PC-9 (cell line): ENCODE data around the gene CRTC2. TPM values are rescaled to one million over a fixed set of nuclear protein-coding genes. Genes with fewer than 3 reads are reported as not detected.

ENCODE experiments used
- BruUV-seq: library from RNA; stranded (reverse); fragments of 400-500 nt; replicated peaks from 2 replicates; lab custom pipeline; 2021; lab: Mats Ljungman, UMichigan
- CTCF ChIA-PET: fragments of 300-600 bp; sonication (Branson Sonifier 250); formaldehyde crosslinking; loops from one replicate; lab custom pipeline; 2022; ENCODE audit warnings: antibody characterized with exemption; lab: Charles Lee
- POLR2A ChIA-PET: fragments of 300-600 bp; sonication (Branson Sonifier 250); formaldehyde crosslinking; loops from one replicate; lab custom pipeline; 2022; ENCODE audit warnings: antibody characterized with exemption; ENCODE audit not compliant: unreplicated experiment; lab: Charles Lee
- DNase-seq, 2 experiments: peaks; one replicate each; pipeline versions ENCODE4 v3.0.0 to v3.0.0-alpha.2; 2015 to 2022; ENCODE audit warnings: mixed read lengths in 1 of 2
- H2AFZ ChIP-seq: fragments of 200-600 bp; sonication (generic); 2 replicates; pipeline ENCODE4 v1.8.1; 2017; ENCODE audit warnings: antibody characterized with exemption
- H3F3A ChIP-seq: fragments of 200-600 bp; sonication (generic); 2 replicates; pipeline ENCODE4 v1.8.1; 2017; ENCODE audit warnings: antibody characterized with exemption, mild to moderate bottlenecking, low read depth; ENCODE audit not compliant: insufficient read depth
- H3K27ac ChIP-seq: fragments of 200-600 bp; sonication (generic); 2 replicates; pipeline ENCODE4 v1.6.1; 2016; ENCODE audit warnings: mixed run types
- H3K27me3 ChIP-seq: fragments of 200-600 bp; sonication (generic); 2 replicates; pipeline ENCODE4 v1.6.1; 2016; ENCODE audit warnings: low read depth, mixed run types; ENCODE audit not compliant: insufficient read depth
- H3K36me3 ChIP-seq: fragments of 200-600 bp; sonication (generic); 2 replicates; pipeline ENCODE4 v1.6.1; 2016; ENCODE audit warnings: low read depth, mixed run types
- H3K4me1 ChIP-seq: fragments of 200-600 bp; sonication (generic); replicated peaks from 2 replicates; pipeline ENCODE4 v1.6.1; 2016; ENCODE audit warnings: mixed run types; ENCODE audit not compliant: insufficient read depth
- H3K4me2 ChIP-seq: fragments of 200-600 bp; sonication (generic); 2 replicates; pipeline ENCODE4 v1.6.1; 2017; ENCODE audit warnings: mixed run types
- H3K4me3 ChIP-seq: fragments of 200-600 bp; sonication (generic); 2 replicates; pipeline ENCODE4 v1.6.1; 2016; ENCODE audit warnings: mixed run types
- H3K79me2 ChIP-seq: fragments of 200-600 bp; sonication (generic); 2 replicates; pipeline ENCODE4 v1.6.1; 2017; ENCODE audit warnings: low read depth, mixed run types
- H3K9me2 ChIP-seq: fragments of 200-600 bp; sonication (generic); 2 replicates; pipeline ENCODE4 v1.8.1; 2017; ENCODE audit warnings: mild to moderate bottlenecking; ENCODE audit not compliant: insufficient read depth
- H3K9me3 ChIP-seq: fragments of 200-600 bp; sonication (generic); 2 replicates; pipeline ENCODE4 v1.8.1; 2016; ENCODE audit warnings: low read depth; ENCODE audit not compliant: insufficient read depth
- H4K20me1 ChIP-seq: fragments of 200-600 bp; sonication (generic); 2 replicates; pipeline ENCODE4 v1.8.1; 2017; ENCODE audit not compliant: insufficient read depth
- EZH2 ChIP-seq: fragments of 200-600 bp; sonication (generic); IDR thresholded peaks from 2 replicates; pipeline ENCODE4 v1.8.0; 2017; ENCODE audit warnings: antibody characterized with exemption, low read depth
- intact Hi-C: fragments of 100-400 bp; cut with micrococcal nuclease; formaldehyde crosslinking; loops from one replicate; pipeline ENCODE4 v1.10.0; 2022; ENCODE audit not compliant: unreplicated experiment
- total RNA-seq: library from RNA; stranded (reverse); gene quantifications from 2 replicates; pipeline ENCODE4 v1.2.3, GENCODE V29; 2021
- TF ChIP-seq, protein P1 (sequence below): fragments of 200-600 bp; sonication (generic); conservative IDR thresholded peaks from 2 replicates; pipeline ENCODE4 v1.6.1; 2017; ENCODE audit warnings: mixed run types, antibody characterized with exemption, mild to moderate bottlenecking, moderate library complexity

The CRTC2 gene
- total RNA-seq, 1 experiment from 2014 or later = 63.6 TPM

- intact Hi-C loops = no loop called here
- Histone ChIP-seq H3K4me3 (no peak overlapping the region), H3K36me3 (peaks cover 9% of the 10 kb centered on the region), H3K27ac (no peak overlapping the region), H3K79me2 (peaks cover 33% of the 10 kb centered on the region), H3K4me1 (peaks cover 11% of the 10 kb centered on the region), H3K4me2 (no peak overlapping the region), H3K9me2 (no peaks in the 10 kb centered on the region), H3F3A (peaks cover 16% of the 10 kb centered on the region; the same call in 1 of the 2 replicates), H3K27me3 (no peaks in the 10 kb centered on the region), H2AFZ (no peak overlapping the region), H3K9me3 (no peaks in the 10 kb centered on the region), H4K20me1 (peaks cover 22% of the 10 kb centered on the region)
- TF ChIP-seq EZH2 = no peak
- TF ChIP-seq, protein P1, sequence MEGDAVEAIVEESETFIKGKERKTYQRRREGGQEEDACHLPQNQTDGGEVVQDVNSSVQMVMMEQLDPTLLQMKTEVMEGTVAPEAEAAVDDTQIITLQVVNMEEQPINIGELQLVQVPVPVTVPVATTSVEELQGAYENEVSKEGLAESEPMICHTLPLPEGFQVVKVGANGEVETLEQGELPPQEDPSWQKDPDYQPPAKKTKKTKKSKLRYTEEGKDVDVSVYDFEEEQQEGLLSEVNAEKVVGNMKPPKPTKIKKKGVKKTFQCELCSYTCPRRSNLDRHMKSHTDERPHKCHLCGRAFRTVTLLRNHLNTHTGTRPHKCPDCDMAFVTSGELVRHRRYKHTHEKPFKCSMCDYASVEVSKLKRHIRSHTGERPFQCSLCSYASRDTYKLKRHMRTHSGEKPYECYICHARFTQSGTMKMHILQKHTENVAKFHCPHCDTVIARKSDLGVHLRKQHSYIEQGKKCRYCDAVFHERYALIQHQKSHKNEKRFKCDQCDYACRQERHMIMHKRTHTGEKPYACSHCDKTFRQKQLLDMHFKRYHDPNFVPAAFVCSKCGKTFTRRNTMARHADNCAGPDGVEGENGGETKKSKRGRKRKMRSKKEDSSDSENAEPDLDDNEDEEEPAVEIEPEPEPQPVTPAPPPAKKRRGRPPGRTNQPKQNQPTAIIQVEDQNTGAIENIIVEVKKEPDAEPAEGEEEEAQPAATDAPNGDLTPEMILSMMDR = no peak
- no peak for DNase-seq
- no TSS peak for BruUV-seq
- ChIA-PET POLR2A (no interaction called here), CTCF (no interaction called here)
Observed at GRCh38 chr1:153951801-153952200, 6.6 kb downstream of the CRTC2 start.

DNA sequence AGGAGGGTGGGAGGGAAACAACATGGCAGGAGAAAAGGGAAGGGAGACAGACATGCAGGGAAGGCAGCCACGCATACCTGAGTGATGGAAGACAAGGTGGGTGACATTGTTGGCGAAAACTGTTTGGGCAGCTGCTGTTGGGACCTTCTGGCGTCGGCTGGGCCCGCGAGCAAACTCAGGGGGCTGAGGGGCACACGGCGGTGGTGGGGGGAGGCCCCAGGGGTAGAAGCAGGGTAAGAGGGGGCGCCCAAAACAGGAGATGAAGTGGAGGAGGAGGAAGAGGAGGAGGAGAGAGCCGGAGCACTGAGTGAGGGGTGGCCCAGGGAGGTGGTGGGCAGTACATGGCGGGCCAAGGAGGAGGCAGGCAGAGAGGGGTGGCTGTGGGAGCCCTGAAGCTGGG lies 7.2 kb downstream of the CRTC2 start:
- intact Hi-C loops = no loop called here
- Histone ChIP-seq H3K27ac (no peak overlapping the region), H3K4me1 (peaks cover 6% of the 10 kb centered on the region; the same call in 1 of the 2 replicates), H4K20me1 (peaks cover 15% of the 10 kb centered on the region), H3F3A (peaks cover 16% of the 10 kb centered on the region; the same call in 1 of the 2 replicates), H3K36me3 (peaks cover 9% of the 10 kb centered on the region), H3K79me2 (peaks cover 27% of the 10 kb centered on the region), H3K9me3 (no peaks in the 10 kb centered on the region), H3K9me2 (no peaks in the 10 kb centered on the region), H3K4me2 (no peak overlapping the region), H2AFZ (no peak overlapping the region), H3K27me3 (no peaks in the 10 kb centered on the region), H3K4me3 (no peak overlapping the region)
- BruUV-seq = no TSS peak
- DNase-seq = no peak
- TF ChIP-seq, protein P1 = no peak
- TF ChIP-seq EZH2 = no peak
- CTCF ChIA-PET = no interaction called here
- POLR2A ChIA-PET = no interaction called here

GRCh38 chr1:153946622-153947241 lies 11.7 kb downstream of the CRTC2 start, which contains the start of gene DENND4B:
Gene DENND4B (minus strand): TSS chr1:153946718. CDS start chr1:153944374, 2,344 bp downstream.
- H3K27ac ChIP-seq = no peak within 1 kb of the TSS
- no peaks in the 10 kb centered on the region for H3K27me3 ChIP-seq
- H3K9me2 ChIP-seq = no peaks in the 10 kb centered on the region
- no peaks in the 10 kb centered on the region for H4K20me1 ChIP-seq
- H2AFZ ChIP-seq = peak within 1 kb of the TSS; percentile 94
- peaks cover 16% of the 10 kb centered on the region; the same call in 1 of the 2 replicates for H3F3A ChIP-seq
- TF ChIP-seq EZH2 = no peak
- TF ChIP-seq, protein P1 = peak; percentile 88
- BruUV-seq = no TSS peak
- peak within 1 kb of the TSS; percentile 85 for H3K4me3 ChIP-seq
- peaks cover 19% of the 10 kb centered on the region for H3K79me2 ChIP-seq
- ChIA-PET CTCF (interaction anchor here (0.5 to 1.5 kb wide), 4 partner anchors 10 to 126 kb away, joined by 3 to 6 read pairs (median 5); partner anchors contain the start of gene RAB13), POLR2A (interaction anchor here (0.6 to 0.7 kb wide), 4 partner anchors 110 to 985 kb away, joined by 4 to 11 read pairs (median 5); no protein-coding TSS in a partner anchor)
- H3K9me3 ChIP-seq = no peaks in the 10 kb centered on the region
- H3K4me1 ChIP-seq = peaks cover 10% of the 10 kb centered on the region; the same call in 1 of the 2 replicates
- H3K36me3 ChIP-seq = peaks cover 8% of the 10 kb centered on the region
- DNase-seq = peak; percentile 59 to 79
- intact Hi-C loops = loop anchor here (1.0 kb wide), 2 partner anchors 17 to 149 kb away; partner anchors contain the start of gene SLC39A1
- peak within 1 kb of the TSS; percentile 98 for H3K4me2 ChIP-seq
